GM12801 (cell line): ENCODE results near the gene SLC9C1.

Experiments used
- TF ChIP-seq, protein P1 (sequence below): IDR thresholded peaks from one replicate; pipeline ENCODE4 v1.5.1; 2011; ENCODE audit warnings: control low read depth; ENCODE audit not compliant: insufficient read length; ENCODE audit errors: extremely low read depth

The SLC9C1 gene

DNA sequence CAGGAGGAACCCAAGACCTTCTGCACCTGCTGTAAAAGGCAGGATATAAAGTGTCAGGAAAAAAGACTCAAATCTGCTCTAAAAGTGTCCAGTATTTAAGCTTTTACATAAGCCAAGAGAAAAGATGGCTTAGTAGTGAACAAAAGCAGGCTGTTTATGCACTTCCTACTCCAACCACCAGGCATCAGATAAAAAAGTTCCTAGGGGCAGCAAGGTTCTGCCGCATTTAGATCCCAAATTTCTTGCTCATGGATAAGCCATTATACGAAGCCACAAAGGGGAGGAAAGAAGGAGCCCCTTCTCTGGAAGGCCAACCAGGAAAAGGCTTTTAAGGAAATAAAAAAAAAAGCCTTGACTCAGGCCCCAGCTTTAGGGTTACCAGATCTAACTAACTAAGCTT is 10.6 kb upstream of the SLC9C1 start:
- TF ChIP-seq, protein P1, sequence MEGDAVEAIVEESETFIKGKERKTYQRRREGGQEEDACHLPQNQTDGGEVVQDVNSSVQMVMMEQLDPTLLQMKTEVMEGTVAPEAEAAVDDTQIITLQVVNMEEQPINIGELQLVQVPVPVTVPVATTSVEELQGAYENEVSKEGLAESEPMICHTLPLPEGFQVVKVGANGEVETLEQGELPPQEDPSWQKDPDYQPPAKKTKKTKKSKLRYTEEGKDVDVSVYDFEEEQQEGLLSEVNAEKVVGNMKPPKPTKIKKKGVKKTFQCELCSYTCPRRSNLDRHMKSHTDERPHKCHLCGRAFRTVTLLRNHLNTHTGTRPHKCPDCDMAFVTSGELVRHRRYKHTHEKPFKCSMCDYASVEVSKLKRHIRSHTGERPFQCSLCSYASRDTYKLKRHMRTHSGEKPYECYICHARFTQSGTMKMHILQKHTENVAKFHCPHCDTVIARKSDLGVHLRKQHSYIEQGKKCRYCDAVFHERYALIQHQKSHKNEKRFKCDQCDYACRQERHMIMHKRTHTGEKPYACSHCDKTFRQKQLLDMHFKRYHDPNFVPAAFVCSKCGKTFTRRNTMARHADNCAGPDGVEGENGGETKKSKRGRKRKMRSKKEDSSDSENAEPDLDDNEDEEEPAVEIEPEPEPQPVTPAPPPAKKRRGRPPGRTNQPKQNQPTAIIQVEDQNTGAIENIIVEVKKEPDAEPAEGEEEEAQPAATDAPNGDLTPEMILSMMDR, result no peak

DNA sequence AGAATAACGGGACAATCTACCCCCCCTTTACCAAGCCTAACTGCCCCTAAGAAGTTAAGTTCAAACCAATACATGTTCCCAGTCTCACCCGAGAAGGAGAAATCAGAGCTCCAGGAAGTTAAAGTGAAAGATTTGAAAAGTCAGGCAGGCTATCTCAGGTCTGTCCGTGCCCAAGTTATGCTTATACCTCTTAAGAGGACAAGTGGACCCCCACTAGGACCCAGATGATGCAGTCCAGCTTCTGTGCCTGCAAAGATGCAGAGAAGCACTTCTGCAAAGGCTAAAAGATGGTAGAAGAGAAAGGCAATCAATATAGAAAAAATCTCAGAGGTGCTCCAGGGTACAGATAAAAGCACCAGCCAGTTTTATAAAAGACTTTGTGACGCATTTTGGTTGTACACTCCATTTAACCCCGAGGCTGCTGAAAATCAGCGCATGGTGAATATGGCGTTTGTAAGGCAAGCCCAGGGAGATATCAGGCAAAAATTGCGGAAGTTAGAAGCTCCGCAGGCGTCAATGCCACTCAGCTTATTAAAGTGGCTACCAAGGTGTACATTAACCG is 9.8 kb upstream of the SLC9C1 start:
- TF ChIP-seq, protein P1, result no peak

DNA sequence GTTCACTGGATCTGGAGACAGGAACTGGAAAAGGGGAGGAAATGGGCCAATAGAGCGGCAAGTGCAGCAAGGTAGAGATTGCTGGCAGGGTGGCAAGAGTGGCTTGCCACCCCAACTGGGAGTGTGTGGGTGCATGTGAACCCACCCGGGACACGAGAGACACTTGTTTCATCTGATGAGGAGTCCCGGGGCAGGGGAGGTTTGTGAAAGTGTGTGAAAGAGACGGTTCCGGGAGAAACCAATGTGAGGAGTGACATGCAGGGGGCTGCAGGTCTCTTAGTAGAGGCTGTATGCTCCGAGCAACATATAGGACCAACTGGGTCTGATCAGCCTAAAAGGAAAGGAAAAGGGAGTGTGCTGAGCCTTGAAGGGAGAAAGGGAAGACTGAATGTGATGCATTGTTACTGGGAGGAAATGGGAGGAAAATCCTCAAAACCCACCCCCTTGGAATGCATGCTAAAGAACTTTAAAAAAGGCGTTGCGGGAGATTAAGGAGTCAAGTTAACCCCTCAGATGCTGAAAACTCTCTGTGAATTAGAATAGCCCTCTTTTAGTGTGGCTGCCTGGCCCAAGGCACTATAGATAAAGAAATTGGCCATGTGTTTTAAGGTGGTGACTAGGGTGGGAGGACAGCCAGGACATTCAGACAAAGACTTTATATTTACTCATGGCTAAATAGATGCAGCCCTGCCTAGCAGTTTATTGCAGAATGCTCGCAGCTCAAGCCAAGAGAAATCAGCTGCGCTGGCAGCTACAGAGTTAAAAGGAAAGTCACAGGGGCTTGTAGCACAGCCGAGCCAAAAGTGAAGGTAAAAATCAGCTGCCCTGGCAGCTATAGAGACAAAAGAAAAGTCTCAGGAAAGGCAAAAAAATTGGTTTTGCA is 9.1 kb upstream of the SLC9C1 start:
- TF ChIP-seq, protein P1, result no peak

DNA sequence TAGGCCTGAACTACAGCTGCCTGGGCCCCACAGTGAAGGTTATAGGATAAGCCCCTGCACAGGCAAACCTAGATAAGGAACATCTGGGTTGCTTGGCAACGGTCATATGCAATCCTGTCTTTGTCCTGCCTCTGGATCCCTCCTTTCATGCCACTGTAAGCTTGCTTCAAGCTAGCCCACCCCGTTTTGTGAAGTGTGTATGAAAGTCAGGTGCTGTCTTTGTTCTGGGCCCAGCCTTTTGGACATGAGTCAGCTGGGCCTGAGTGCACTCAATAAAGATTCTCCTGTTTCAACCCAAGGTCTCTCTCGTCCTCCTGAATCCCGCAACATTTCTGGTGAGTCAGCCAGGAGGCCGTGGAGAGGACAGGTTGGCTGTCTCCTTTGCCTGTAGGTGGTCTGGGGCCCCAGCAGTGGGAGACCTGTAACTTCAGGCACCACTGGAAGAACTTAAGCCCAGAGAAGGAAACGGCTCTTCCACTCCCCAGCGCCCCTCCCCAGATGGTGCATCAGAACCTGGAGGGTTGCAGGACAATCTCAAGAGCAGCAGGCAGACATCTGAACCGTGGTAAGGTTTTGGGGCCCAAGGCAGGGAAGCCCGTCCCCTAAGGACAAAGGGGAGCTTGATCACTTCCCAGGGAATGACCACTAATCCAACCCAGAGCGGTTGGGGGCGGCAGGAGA is 8.3 kb upstream of the SLC9C1 start:
- TF ChIP-seq, protein P1, result no peak

DNA sequence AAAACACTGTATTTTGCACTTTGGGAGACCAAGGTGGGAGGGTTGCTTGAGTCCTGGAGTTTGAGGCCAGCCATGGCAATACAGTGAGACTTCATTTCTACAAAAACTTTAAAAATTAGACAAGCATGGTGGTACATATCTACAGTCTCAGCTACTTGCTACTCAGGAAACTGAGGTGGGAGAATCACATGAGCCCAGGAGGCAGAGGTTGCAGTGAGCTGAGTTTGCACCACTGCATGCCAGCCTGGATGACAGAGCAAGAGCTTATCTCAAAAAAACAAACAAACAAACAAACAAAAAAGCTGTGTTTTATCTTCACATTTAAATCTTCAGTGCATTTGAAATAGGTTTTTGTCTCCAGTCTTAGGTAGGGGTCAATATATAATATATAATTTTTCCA is 4.8 kb upstream of the SLC9C1 start:
- TF ChIP-seq, protein P1, result no peak

DNA sequence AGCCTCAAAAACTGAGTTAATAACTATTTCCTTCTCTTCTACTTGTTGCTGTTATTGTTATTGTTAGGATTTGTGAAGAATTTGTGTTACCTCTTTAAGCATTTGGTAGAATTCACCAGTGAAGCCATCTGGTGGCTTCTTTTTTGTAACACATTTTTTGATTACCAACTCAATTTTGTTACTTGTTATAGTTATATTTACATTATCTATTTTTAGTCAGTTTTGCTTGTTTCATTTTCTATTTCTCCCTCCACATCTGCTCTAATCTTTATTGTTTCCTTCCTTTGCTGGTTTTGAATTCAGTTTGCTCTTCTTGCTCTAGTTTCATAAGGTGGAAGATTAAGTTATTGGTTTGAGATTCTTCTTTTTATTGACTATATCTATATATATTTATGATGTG is 3.7 kb upstream of the SLC9C1 start:
- TF ChIP-seq, protein P1, result no peak

DNA sequence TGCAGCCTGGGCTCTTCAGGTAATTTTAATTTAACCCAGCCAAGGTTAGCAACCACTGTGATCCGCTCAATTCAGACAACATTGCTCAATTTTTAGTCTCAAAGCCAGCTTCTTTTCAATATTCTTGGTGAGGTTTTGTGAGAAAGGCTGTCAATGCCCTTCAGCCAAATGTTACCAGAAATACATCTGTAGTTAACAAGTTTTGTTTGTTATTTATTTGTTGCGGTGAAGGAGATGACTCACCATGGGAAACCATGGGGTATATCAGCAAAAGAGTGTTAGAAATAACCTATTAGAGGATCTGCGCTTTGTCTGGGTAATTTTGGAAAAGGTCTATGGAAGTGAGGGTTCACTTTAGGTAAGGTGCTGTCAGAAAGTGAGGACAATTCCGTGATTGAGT is 5.0 kb downstream of the SLC9C1 start:
- TF ChIP-seq, protein P1, result no peak
